ENCODE measurements around the gene ANKS3.

ANKS3 gene

DNA sequence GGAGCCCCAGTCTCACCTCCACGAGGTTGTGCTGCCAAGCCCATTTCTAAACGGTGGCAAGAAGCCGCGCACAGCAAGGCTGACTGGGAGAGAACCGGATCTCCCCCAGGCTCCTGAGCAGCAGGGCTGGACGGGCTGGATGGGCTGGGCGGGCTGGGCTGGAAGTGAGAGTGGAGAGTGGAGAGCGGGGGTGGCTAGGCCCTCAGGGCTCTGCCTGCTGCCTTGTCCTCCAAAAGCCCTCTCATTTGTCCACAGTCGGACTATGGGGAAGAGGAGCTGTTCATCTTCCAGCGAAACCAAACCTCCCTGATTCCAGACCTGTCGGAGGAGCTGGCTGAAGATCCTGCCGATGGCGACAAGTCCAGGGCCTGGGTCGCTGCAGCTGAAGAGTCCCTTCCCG is 3.5 kb upstream of the ANKS3 start:
- TF ChIP-seq, protein P1, sequence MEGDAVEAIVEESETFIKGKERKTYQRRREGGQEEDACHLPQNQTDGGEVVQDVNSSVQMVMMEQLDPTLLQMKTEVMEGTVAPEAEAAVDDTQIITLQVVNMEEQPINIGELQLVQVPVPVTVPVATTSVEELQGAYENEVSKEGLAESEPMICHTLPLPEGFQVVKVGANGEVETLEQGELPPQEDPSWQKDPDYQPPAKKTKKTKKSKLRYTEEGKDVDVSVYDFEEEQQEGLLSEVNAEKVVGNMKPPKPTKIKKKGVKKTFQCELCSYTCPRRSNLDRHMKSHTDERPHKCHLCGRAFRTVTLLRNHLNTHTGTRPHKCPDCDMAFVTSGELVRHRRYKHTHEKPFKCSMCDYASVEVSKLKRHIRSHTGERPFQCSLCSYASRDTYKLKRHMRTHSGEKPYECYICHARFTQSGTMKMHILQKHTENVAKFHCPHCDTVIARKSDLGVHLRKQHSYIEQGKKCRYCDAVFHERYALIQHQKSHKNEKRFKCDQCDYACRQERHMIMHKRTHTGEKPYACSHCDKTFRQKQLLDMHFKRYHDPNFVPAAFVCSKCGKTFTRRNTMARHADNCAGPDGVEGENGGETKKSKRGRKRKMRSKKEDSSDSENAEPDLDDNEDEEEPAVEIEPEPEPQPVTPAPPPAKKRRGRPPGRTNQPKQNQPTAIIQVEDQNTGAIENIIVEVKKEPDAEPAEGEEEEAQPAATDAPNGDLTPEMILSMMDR (IDR thresholded peaks at IDR 0.05; ENCODE audit: borderline replicate concordance, control extremely low read depth, extremely low read depth, insufficient read depth, missing control alignments): no peak
- in situ Hi-C loops (cut with MboI; ENCODE audit: low sequenced_read_pairs, unreplicated experiment): no loop called here
- DNase-seq (ENCODE audit: low spot score): no peak

DNA sequence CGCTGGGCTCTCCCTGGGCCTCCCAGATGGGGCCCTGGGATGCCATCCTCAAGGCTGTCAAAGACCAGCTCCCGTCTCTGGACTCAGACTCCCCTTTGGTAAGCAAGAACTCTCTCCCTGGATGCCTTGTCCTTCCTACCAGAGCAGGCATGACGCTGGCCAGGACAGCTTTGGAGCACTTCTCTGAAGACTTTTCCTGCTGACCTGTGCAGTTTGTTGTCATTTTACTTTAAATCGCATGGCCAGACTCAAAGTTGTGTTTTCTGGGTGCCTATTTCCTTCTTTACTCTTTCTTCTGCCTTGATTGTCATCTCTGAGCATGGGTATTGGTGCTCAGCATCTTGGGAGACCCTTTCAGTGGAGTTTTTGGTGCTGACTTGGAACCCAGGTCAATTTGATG is 2.5 kb upstream of the ANKS3 start:
- TF ChIP-seq, protein P1 (IDR thresholded peaks at IDR 0.05; ENCODE audit: borderline replicate concordance, control extremely low read depth, extremely low read depth, insufficient read depth, missing control alignments): no peak
- in situ Hi-C loops (cut with MboI; ENCODE audit: low sequenced_read_pairs, unreplicated experiment): no loop called here
- no peak for DNase-seq (ENCODE audit: low spot score)

DNA sequence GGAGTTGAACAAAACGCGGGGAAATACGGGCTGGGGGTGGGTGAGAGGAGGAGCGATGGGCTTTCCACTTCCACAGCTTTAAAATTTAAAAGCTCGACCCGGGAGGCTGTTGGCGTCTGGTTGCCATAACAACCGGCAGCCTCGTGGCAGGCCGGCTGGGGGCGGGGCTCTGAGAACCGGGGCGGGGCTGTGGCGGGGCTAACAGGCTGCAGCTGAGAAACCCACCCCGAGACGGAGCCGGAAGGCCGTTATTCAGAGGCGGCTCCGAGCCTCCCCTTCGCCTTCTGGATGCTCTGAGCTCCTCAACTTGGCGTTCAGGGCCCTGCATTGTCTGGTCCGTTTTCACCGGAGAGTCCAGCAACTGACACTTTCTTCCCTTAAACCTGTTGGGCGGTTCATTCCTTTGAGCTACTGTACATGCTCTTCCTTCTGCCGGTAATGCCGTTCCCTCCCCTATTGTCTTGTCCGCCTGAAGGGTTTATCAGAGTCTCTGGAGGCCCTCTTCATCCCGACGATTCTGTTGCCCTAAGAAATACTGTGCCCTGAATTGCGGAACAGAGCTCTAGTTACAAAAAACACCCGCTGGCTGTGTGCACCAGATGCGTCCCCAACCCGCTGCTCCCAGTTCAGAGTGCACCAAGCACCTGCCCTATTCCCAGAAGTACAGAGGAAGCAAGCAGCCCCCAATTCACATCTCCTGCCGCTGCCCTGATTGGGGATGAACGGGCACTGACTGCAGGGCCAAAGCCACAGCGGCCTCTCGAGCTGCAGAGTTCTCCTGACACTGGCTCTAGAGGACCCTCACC is 862 bp upstream of the ANKS3 start:
- DNase-seq (ENCODE audit: low spot score): peak; percentile 96
- in situ Hi-C loops (cut with MboI; ENCODE audit: low sequenced_read_pairs, unreplicated experiment): no loop called here

DNA sequence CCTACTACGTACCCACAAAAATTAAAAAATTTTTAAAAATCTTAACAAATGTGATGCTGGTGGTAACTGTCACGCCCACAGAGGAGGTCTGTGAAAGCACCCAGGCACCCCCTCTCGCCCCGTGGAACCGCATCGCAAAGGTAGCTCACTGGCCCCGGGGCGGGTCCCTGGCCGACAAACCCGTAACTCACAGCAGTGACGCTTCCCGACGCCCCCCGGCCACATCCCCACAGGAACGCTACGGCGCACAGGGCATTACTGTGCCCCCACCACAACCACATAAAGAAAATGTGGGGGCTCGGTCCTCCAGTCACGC is 366 bp downstream of the ANKS3 start:
- TF ChIP-seq, protein P1 (IDR thresholded peaks at IDR 0.05; ENCODE audit: borderline replicate concordance, control extremely low read depth, extremely low read depth, insufficient read depth, missing control alignments): no peak
- no peak for DNase-seq (ENCODE audit: low spot score)
- in situ Hi-C loops (cut with MboI; ENCODE audit: low sequenced_read_pairs, unreplicated experiment): no loop called here

More for the DNA sequence above, 862 bp upstream of the ANKS3 start:
- TF ChIP-seq, protein P1 (IDR thresholded peaks at IDR 0.05; ENCODE audit: borderline replicate concordance, control extremely low read depth, extremely low read depth, insufficient read depth, missing control alignments): no peak

DNA sequence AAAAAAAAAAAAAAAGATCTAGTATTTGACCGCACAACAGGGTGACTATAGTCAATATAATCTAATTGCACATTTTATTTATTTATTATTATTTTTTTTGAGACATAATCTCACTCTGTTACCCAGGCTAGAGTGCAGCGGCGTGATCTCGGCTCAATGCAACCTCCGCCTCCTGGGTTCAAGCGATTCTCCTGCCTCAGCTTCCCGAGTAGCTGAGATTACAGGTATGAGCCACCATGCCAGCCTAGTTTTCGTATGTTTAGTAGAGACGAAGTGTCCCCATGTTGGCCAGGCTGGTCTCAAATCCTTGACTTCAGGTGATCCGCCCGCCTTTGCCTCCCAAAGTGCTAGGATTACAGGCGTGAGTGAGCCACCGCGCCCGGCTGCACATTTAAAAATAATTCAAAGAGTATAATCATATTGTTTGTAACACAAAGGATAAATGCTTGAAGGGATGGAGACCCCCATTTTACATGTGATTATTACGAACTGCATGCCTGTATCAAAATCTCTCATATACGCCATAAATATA is 794 bp downstream of the ANKS3 start:
- DNase-seq (ENCODE audit: low spot score): no peak
- in situ Hi-C loops (cut with MboI; ENCODE audit: low sequenced_read_pairs, unreplicated experiment): no loop called here
- TF ChIP-seq, protein P1 (IDR thresholded peaks at IDR 0.05; ENCODE audit: borderline replicate concordance, control extremely low read depth, extremely low read depth, insufficient read depth, missing control alignments): no peak

DNA sequence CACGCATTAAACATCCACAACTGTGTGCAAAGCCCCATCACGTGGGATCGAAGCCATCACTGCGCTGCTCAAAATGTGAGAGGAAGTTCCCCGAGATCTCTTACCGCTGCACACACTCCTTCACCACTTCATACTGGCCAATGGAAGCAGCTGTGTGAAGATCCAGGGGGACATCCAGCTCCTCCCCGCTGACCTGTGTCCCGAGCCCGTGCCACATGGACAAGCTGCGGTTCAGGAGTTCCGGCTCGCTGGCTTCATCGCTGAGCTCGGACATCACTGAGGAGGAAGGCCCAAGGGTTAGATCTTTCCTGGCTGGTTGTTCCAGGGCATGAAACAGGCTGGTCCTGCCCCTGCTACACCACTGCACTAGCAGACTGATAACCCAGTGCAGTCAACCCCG is 4.2 kb downstream of the ANKS3 start:
- in situ Hi-C loops (cut with MboI; ENCODE audit: low sequenced_read_pairs, unreplicated experiment): no loop called here
- TF ChIP-seq, protein P1 (IDR thresholded peaks at IDR 0.05; ENCODE audit: borderline replicate concordance, control extremely low read depth, extremely low read depth, insufficient read depth, missing control alignments): no peak
- no peak for DNase-seq (ENCODE audit: low spot score)

All from GM13976 (cell line).